GM19455 (cell line): ENCODE data around the gene MARVELD2.
"Not testable (repeated sequence)": the region's sequence is repeated elsewhere in the genome, so short reads cannot be mapped to it uniquely, and the experiment has no call there.

Experiments
- ATAC-seq: cut with Tn5 transposase; IDR thresholded peaks from one replicate; pipeline ENCODE4 v1.9.1; 2021; ENCODE audit not compliant: unreplicated experiment

Gene MARVELD2, protein sequence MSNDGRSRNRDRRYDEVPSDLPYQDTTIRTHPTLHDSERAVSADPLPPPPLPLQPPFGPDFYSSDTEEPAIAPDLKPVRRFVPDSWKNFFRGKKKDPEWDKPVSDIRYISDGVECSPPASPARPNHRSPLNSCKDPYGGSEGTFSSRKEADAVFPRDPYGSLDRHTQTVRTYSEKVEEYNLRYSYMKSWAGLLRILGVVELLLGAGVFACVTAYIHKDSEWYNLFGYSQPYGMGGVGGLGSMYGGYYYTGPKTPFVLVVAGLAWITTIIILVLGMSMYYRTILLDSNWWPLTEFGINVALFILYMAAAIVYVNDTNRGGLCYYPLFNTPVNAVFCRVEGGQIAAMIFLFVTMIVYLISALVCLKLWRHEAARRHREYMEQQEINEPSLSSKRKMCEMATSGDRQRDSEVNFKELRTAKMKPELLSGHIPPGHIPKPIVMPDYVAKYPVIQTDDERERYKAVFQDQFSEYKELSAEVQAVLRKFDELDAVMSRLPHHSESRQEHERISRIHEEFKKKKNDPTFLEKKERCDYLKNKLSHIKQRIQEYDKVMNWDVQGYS

GRCh38 chr5:69414885-69415583, at the start of gene MARVELD2:
MARVELD2 (plus strand) TSS chr5:69415116; CDS start chr5:69419386, 4,270 bp downstream.
- peak; percentile 74 for ATAC-seq

DNA sequence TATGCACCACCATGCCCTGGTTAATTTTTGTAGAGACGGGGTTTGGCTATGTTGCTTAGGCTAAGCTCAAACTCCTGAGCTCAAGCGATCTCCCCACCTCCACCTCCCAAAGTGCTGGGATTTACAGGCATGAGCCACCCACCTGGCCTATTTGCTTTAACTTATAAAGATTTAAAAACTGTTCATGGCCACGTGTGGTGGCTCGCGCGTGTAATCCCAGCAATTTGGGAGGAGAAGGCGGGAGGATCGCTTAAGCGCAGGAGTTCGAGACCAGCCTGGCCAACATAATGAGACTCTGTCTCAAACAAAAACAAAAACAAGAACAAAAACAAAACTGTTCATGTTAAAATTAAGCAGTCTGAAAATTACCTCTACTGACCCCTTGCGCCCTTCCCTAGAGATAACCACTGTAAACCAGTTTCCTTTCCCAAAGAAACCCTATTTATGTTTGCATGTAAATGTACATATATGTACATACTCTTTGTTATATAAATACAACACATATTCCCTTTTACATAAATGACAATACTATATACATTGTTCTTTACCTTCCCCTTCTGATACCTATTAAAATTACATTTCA, 47.1 kb upstream of the MARVELD2 start:
- no peak for ATAC-seq

GRCh38 chr5:69368458-69369339, 46.2 kb upstream of the MARVELD2 start:
- ATAC-seq = peak; percentile 37

DNA sequence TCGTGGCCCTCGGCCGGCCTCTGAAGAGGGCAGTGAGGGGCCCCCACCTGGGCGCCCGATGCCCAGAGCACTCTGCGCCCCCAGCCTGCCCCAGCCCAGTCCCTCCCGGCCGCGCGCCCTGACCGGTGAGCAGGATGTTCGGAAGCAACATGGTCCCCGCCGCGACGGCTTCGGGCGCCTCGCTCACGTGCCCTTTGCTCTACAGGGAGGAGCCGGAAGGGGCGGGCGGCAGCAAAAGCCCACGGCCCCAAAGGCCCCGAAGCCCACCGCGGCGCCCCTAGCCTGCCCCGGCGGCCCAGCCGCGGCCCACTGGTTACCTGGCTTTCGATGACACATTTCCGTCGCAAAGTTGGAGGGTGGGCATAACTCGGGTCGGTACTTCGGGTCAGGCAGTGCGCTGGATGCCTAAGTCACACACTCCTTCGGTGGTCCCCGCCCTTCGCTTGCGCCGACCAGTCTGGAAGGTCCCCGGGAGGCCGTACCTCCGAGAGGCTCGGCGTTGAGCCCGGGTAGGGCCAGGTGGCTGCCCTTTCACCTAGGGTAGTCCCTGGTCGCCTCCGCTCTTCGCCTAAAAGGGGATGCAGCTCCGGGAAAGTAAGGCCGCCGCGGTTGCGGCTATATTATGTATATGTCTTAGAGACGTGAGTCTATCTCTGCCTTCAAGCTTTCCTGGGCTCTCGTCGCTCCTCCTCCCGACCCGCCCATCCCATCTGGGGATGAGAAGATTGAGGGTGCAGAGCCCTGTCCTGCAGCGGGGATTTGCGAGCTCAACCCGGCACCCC, 45.4 kb upstream of the MARVELD2 start, which contains the start of the genes AK6, RAD17 and TAF9:
Gene AK6 (minus strand): TSS at position 181 of the 782 bp plus-strand sequence. CDS start 30 bp downstream, at position 151.
Gene RAD17 (plus strand): TSS at position 479 of the 782 bp plus-strand sequence. CDS start 2,391 bp downstream, outside the sequence.
Gene TAF9 (minus strand): TSS at position 181 of the 782 bp plus-strand sequence. CDS start 3,783 bp downstream, outside the sequence.
- ATAC-seq = peak; percentile 94

DNA sequence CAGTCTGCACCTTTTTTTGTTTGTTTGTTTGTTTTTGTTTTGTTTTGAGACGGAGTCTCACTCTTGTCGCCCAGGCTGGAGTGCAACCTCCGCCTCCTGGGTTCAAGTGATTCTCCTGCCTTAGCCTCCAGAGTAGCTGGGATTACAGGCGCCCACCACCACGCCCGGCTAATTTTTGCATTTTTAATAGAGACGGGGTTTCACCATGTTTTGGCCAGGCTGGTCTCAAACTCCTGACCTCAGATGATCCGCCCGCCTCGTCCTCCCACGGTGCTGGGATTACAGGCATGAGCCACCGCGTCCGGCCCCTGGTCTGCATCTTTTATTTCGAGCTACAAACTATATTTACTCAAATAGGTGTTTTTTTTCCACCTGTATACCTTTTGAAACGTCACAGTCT, 44.6 kb upstream of the MARVELD2 start:
- not testable (repeated sequence) for ATAC-seq

GRCh38 chr5:69372394-69372793, 42.5 kb upstream of the MARVELD2 start:
- no peak for ATAC-seq

DNA sequence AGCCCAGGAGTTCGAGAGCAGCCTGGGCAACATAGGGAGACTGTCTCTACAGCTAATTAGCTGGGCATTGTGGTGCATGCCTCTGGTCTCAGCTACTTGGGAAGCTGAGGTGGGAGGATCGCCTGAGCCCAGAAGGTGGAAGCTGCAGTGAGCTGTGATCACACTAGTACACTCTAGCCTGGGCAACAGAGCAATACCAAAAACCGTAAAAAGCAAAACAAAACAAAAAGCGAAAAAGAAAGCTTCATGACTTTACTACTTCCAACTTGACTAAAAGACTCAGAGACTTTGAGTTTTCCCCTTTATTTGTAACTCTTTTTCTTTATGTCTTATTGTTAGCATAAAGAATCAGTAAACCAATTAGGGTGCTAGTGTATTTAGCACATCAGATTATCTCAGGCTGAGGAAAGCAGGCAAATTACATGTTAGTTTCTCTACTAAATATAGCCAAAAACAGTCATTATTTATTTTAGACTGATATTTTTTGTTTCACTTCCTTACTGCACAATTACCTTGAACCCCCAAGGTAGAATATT, 39.9 kb upstream of the MARVELD2 start:
- peak; percentile 72 for ATAC-seq

- ATAC-seq = no peak
Observed at GRCh38 chr5:69378376-69378775, 36.5 kb upstream of the MARVELD2 start.

DNA sequence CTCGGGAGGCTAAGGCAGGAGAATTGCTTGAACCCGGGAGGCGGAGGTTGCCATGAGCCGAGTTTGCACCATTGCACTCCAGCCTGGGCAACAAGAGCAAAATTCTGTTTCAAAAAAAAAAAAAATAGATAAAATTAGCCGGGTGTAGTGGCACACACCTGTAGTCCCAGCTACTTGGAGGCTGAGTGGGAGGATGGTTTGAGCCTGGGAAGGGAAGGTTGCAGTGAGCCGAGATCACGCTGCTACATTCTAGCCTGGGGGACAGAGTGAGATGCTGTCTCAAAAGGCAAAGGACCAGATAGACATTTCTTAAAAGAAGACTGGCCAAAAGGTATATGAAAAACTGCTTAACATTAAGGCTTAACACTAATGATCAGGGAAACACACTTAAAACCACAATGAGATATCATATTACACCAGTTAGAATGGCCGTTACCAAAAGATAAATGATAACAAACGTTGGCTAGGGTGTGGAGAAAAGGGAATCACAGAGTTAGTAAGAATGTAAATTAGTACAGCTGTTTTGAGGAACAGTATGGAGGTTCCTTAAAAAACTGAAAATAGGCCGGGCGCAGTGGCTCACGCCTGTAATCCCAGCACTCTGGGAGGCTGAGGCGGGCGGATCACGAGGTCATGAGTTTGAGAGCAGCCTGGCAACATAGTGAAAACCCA, 10.1 kb upstream of the MARVELD2 start:
- no peak for ATAC-seq

- no peak for ATAC-seq
Observed at GRCh38 chr5:69415584-69415958, 655 bp downstream of the MARVELD2 start.

DNA sequence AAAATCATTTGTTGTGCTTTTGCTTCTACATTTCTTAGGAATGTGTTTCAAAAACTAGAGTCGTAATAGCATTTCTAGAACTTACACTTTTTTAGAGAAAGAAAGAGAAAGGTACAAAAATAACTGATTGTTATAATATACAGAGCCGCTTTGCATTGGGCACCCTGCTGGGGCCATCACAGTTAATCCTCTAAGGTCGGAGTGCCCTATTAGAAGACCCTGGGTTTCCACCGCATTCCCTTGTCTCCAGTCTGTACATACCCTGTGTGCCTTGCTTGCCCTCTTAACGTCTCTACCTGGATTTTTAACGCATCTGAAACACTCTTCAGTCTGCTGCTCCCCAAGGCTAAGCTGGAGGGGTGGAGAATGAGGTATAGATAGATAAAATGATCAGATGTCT, 1.3 kb downstream of the MARVELD2 start:
- no peak for ATAC-seq

- no peak for ATAC-seq
Observed at GRCh38 chr5:69416699-69417098, 1.8 kb downstream of the MARVELD2 start.

DNA sequence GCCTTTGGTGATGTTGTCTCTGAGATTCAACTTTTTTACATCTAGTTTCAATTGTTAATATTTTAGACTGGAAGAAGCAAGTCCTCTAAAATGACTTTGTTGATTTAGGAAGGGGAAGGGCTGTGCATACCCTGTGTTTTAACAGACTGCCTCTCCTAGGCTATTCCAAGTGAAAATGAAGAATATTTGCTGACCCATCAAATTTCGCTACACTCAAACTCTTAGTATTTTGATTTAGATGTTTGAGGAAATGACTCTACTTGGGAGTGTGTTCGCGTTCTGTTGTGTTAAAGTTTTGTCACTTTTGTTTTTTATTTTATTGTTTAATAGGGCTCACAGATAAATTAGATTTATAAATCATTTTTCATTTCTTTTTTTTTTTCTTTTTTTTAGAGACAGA, 3.6 kb downstream of the MARVELD2 start:
- no peak for ATAC-seq

GRCh38 chr5:69431424-69432303, 16.7 kb downstream of the MARVELD2 start:
- no peak for ATAC-seq

- peak; percentile 65 for ATAC-seq
Observed at GRCh38 chr5:69432412-69433206, 17.7 kb downstream of the MARVELD2 start.

GRCh38 chr5:69435276-69435884, 20.5 kb downstream of the MARVELD2 start:
- ATAC-seq = not testable (repeated sequence)
